ENCODE results near the gene CCDC68.

DNA sequence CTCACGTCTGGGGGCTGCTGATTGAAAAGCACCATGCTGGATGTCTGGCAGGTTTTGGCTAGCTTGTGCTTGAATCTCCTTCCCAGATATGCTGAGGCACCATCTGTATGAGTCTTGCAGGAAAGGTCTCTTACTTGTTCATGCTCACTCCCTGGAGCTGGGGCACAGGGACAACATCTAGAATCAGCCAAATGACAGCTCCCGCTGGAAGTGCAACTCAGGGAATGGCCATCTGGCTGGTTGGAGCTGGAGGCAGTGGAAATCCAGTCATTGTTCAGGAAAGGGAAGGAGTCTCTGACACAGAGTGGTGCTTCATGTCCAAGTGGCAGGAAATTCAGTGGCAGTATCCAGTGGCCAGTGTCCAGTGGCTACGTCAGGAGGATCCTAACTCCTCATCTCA is 9.7 kb downstream of the CCDC68 start:
- TF ChIP-seq, protein P1, sequence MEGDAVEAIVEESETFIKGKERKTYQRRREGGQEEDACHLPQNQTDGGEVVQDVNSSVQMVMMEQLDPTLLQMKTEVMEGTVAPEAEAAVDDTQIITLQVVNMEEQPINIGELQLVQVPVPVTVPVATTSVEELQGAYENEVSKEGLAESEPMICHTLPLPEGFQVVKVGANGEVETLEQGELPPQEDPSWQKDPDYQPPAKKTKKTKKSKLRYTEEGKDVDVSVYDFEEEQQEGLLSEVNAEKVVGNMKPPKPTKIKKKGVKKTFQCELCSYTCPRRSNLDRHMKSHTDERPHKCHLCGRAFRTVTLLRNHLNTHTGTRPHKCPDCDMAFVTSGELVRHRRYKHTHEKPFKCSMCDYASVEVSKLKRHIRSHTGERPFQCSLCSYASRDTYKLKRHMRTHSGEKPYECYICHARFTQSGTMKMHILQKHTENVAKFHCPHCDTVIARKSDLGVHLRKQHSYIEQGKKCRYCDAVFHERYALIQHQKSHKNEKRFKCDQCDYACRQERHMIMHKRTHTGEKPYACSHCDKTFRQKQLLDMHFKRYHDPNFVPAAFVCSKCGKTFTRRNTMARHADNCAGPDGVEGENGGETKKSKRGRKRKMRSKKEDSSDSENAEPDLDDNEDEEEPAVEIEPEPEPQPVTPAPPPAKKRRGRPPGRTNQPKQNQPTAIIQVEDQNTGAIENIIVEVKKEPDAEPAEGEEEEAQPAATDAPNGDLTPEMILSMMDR (IDR thresholded peaks at IDR 0.05): no peak
- TF ChIP-seq POLR2A (IDR thresholded peaks at IDR 0.05): no peak

All from testis (tissue), 2 donors.